ENCODE results near the gene PSMD9.
"Not testable (repeated sequence)": the region's sequence is repeated elsewhere in the genome, so short reads cannot be mapped to it uniquely, and the experiment has no call there.

PSMD9 gene

DNA sequence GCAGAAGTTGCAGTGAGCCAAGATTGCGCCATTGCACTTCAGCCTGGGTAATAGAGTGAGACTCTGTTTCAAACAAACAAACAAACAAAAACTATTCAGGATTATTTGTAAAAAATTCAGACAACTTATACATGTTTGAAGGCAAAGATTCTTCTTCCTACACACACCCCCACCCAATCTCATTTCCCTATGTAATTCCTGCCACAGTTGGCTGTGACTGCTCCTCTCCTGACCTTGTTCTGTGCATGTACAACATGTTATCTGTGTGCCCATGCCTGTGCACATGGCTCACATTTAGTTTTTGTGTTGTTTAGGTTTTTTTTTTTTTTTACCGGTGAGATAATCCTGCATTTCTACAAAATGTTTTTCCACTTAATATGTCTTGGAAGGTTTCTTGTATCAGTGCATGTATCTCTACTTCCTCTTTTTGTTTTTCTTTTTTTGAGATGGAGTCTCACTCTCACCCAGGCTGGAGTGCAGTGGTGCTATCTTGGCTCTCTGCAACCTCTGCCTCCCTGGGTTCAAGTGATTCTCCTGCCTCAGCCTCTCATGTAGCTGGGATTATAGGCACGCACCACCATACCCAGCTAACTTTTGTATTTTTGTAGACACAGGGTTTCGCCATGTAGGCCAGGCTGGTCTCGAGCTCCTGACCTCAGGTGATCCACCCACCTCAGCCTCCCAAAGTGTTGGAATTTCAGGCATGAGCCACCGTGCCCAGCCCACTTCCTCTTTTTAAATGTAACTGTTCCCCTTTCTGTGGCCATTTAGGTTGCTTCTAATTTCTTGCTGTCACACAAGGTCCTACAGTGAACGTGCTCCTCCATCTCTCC, 38.5 kb downstream of the PSMD9 start:
- peak in 1 of 2 experiments; percentile 17 for DNase-seq

DNA sequence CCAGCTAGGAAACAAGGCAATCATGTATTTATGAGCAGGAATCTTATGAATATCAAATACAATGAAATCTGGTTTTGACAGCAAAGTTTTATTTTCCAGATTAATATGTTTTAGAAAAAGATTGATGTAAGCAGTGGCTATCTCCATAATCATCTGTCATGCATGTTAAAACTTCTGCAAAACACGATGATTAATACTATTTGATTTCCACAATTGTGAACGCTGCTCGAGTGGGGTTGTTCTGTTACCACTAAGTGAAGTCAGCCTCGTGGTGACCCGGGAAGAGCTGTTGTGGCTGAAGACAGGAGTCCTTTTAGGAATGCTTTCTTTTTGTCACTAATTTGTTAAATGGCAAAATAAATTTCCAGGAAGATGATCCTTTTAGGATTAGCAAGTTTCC, 39.2 kb downstream of the PSMD9 start:
- no peak for DNase-seq

DNA sequence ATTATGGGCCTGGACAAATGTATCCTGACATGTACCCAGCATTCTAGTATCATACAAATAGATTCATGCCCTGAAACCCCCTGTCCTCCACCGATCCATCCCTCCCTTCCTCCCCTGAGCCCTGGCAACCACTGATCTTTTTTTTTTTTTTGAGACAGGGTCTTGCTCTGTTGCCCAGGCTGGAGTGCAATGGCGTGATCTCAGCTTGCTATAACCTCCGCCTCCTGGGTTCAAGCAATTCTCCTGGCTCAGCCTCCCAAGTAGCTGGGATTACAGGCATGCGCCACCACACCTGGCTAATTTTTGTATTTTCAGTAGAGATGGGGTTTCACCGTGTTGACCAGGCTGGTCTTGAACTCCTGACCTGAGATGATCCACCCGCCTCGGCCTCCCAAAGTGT, 41.0 kb downstream of the PSMD9 start:
- DNase-seq = not testable (repeated sequence)

DNA sequence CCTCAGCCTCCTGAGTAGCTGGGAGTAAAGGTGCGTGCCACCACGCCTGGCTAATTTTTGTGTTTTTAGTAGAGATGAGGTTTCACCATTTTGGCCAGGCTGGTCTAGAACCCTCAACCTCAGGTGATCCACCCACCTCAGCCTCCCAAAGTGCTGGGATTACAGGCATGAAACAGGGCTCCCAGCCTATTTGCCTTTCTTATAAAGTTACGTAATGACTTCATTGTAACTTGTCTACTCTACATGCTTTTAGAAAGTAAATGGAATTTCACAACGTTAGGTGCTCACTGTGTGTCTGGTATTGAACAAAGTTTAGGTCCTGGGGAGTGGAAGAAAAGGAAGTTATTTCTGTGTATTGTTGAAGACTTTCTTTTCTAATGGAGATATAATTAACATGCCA, 42.3 kb downstream of the PSMD9 start:
- DNase-seq = no peak

DNA sequence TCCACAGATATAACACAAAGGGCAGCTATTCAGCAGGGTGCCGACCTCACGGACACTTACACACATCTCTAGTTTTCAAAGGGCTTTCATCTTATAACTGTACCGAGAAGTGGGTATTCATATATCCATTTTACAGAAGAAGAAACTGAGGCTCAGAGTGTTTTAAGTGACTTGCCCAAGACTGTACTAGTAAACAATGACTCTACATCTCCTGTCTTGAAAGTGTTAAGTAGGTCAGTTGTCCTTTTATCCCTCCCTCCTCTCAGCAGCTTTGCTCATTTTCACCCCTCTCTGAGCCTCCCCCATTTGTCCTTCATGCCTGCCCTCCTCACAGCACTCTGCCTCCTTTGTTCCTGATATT, 43.6 kb downstream of the PSMD9 start:
- no peak for DNase-seq

DNA sequence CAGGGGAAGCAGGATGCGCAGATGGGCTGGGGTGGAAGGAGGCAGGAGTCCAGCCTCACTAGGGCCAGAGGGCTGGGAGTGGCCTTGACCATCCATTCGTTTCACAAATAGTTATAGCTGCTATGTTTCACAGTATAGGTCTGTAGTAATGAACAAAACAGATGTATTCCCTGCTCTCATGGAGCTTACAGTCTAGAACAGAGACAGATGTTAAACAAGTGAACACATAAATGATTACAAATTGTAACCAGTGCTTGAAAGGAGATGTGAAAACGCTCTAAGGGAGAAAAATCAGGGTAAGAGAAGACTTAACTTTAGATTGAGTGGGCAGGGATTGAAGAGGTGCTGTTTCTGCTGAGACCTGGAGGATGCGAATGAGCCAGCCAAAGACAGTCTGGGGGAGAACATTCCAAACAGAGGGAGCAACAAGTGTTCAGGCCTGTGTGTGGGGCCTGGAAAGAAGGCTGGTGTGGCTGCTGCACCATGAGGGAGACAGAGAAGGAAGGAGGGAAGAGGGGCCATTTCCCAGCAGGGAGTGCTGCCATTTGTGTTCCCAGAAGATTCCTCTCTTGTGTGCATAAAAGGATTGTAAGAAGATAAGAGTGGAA, 44.4 kb downstream of the PSMD9 start:
- no peak for DNase-seq

DNA sequence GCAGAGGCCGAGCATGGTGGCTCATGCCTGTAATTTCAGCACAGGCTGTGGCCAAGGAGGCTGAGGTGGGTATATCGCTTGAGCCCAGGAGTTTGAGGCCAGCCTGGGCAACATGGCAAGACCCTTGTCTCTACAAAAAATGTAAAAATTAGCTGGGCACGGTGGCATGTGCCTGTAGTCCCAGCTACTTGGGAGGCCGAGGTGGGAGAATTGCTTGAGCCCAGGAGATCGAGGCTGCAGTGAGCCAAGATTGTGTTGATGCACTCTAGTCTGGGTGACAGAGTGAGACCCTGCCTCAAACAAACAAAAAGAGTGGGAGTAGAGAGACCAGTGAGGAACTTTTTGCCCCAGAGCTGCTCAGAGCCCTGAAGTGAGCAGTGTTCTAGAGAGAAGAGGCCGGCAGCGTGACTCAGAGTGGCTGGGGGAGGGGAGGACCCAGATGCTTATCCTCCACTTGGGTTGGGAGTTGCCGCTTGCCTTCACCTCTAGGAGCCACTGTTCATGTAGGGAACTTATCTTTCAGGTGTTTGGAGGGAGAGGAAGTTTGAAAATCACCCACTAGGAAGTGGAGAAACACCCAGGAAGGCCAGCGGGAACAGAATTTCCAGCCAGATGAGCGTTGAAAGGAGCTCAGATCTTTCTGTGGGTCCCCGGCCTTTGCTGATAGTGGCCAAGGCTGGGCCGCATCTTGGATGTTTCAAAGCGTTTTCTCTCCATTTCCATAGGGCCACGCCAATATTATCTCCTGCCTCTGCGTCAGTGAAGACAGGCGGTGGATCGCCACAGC, 45.1 kb downstream of the PSMD9 start:
- DNase-seq = no peak

DNA sequence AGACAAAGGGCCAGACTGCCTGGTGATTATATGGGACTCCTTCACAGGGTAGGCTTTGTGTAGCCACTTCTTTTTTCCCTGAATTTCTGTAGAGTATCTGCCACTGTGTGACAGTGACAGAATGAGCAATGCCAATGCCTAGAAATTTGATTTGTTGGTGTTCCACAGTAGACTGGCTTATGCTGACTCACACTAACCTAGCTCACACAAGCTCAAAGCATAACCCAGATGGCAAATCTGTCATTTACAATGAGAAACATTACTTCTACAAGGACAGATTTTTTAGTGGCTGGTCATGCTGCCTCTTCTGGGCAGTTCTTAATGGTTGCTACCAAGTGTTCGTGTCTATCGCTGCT, 45.7 kb downstream of the PSMD9 start:
- no peak for DNase-seq

DNA sequence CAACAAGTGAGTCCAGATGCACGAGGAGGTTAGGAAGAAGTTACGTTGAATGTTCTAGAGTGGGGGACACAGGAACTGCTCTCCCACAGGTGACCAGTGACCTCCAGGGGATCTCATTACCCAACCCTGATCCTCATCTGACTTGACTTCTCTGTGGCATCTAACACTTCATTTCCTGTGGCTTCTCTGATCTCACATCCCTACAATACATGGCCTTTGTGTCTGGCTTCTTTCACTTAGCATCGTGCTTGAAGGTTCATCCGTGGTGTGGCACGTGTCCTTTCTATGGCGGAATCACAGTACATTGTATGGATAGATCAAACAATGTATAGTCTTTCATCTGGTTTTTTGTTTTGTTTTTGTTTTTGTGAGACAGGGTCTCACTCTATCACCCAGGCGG, 49.1 kb downstream of the PSMD9 start:
- no peak for DNase-seq

DNA sequence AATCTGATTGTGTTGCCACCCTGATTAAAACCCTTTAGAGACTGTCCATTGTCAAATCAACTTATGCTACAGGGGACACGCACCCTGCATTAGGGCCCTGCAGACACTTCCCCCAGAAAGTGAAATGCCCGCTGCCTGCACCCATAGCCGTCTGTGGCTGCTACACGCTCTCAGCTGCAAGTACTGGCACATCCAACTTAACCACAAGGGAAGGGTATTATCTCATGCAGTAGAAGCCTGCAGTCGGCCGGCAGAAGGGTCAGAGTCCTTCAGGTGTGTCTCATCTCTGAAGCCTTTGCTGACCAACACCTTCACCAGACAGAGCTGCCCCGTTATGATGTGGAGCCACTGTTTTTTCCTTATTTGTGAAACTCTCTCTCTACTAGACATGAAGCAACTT, 50.6 kb downstream of the PSMD9 start:
- peak in 1 of 2 experiments; percentile 14 for DNase-seq

DNA sequence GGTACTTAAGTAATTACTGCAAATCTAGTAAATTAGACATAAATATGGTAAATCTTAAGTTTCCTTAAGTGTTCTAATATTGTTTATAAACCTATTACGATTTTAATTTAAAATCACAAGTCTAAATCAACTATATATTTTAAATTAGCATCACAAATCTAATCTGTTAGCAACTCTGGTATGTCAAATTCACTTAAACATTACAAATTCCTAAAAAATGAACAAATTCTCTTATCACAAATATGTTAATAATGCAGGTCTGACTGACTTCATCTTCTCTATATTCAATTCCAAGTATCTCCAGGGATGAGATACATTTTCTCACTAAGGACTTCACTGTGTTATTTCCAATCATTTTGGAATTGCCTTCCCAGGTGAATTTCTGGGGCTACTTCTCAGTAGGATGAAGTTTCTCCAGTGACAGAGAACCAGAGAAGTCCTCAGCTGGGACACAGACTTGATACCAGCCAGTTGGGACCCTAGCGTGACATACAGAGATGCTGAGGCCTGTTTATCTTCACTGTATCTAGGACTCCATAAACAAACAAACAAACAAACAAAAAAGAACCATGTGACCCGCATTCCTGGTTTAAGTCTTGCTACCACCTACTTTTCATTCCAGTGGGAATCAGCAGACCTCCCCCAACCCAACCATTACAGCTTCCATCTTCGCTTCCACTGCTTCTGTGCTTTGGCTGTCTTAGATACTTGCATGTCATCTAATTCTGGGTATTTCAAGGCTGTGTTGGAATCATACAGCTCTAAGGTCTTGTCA, 51.6 kb downstream of the PSMD9 start:
- DNase-seq = no peak

DNA sequence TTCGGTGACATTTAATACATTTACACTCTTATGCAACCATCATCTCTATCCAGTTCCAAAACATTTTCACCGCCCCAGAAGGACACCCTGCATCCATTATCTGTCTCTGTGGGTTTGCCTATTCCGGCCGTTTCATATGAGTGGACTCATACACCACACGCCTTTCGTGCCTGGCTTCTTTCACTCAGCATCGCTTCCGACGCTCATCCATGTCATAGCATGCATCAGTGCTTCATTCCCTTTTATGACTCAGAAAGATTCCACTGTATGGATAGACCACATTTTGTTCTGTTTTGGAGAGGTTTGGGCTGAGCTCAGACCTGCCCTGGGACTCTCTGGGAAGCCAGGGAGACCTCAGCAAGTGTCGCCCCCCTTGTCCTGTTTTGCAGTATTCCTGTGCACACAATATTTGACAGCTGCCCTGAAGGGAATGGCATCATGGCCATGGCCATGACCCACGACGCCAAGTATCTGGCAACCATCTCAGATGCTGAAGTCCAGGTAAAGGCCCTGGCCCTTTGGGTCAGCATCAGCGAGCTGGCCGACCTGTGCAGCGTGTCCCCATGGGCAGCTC, 53.6 kb downstream of the PSMD9 start:
- no peak for DNase-seq

DNA sequence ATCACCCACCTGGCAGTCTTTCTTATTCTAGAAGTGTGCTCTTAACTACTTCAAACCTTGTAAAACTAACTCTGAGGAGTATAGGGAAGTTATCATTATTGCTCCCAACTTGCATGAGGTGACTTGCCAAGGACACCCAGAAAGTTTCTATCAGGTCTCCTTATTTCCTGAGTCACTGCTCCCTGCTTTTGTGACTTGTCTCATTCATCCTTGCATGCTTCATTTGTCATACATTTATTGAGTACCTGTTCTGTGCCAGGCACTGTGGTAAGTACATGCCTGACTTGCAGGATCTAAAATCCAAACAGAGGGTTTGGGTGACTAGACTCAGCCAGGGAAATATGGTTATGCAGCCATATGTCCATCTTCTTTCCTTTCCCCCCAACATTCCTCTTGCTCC, 55.3 kb downstream of the PSMD9 start:
- DNase-seq = no peak

DNA sequence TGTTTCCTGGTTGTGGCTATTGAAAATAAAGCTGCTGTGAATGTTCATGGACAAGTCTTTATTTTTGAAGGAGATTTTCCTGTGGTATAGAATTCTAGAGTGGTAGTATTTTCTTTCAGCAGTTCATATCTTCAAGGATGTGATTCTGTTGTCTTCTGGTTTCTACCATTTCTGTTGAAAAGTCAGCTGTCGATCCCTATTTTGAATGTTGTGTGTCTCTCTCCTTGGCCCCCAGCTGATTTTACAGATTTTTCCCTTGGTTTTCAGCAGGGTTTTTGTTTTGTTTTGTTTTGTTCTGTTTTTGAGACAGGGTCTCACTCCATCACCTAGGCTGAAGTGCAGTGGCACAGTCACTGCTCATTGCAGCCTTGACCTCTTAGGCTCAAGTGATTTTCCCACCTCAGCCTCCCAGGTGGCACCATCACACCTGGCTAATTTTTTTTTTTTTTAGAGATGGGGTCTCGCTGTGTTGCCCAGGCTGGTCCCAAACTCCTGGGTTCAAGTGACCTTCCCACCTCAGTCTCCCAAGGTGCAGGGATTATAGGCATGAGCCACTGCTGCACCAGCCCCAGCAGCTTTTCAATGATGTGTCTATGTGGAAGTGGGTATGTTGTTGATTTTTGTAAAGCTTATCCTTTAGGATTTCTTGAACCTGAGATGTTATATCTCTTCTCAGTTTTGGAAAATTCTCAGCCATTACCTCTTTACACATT, 57.9 kb downstream of the PSMD9 start:
- DNase-seq = no peak

DNA sequence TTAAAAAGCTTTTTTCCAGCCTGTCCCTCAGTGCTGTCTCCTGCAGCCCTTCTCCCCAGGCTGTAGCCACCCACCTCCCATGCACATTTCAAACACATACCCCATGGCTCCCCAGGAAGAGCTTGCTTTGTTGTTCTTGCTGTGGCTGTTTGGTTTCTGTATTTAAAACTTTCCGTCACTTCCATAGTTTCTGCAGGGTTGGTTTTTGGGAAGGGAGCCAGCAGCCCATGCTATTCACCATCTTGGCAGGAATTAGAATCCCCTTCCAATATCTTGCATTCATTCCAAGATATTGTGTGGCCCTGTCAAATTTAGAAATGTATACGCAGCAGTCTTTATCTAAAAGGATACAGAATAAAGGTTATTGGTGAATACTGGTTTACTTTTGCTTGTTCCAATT, 59.4 kb downstream of the PSMD9 start:
- no peak for DNase-seq

DNA sequence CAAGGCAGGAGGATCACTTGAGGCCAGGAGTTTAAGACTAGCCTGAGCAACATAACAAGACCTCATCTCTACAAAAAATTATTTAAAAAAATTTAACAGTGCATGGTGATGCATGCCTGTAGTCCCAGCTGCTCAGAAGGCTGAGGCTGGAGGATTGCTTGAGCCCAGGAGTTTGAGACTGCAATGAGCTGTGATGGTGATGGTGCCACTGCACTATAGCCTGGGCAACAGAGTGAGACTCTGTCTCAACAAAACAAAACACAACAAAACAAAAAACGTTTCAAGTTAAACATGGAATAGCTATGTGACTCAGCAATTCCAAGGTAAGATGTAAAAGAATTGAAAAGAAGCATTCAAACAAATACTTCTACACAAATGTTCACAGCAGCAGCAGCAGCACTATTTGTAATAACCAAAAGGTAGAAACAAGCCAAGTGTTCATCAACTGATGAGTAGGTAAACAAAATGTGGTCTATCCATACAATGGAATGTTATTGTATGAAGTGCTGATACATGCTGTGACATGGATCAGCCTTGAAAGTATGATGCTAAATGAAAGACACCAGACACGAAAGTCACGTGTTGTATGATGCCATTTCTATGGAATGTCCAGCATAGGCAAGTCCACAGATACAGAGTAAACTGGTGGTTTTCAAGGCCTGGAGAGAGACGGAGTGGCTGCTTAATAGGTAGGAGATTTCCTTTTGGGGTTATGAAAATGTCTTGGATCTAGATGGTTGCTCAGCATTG, 61.2 kb downstream of the PSMD9 start:
- DNase-seq = no peak

DNA sequence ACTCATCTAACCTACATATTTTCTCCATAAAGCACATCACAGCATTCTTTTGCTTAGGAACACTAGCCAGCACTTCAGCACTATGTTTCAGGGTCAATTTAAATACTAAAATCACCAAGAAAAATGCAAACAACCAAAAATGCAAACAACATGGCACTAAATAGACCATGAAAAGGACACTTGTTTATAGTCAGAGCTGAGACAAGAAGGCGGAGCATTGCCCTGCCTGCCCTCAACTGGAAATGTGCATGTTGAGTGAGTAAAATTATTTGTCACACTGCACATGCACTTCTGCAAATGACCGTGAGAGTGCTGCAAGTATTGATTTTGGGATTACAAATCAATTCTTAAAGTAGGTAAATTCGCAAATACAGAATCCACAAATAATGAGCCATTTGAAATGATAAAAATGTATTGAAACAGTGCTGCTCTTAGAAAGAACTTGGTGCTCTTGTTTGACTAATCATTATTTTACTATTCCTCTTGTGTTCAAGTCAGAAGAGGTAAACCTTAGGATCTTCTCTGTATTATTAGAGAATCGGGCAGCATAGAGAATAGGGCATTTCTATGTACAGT, 64.6 kb downstream of the PSMD9 start:
- DNase-seq = no peak

DNA sequence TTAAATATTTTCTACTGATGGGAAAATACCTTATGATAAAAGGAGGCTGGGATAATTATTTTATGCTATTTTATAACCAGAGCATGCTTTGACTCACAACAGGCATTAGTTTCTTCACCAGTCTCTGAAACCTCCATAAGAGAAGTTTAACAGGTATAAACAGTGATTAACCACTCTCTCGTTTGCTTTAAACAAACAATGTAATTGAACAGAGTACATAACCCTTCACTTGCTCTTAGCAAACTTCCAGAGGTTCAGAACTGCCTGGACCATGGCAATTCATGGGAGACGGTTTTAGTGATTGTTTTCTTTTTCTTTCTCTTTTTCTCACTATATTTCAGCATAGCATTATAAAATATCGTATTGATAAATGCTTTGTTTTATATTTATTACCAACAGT, 65.1 kb downstream of the PSMD9 start:
- no peak for DNase-seq

DNA sequence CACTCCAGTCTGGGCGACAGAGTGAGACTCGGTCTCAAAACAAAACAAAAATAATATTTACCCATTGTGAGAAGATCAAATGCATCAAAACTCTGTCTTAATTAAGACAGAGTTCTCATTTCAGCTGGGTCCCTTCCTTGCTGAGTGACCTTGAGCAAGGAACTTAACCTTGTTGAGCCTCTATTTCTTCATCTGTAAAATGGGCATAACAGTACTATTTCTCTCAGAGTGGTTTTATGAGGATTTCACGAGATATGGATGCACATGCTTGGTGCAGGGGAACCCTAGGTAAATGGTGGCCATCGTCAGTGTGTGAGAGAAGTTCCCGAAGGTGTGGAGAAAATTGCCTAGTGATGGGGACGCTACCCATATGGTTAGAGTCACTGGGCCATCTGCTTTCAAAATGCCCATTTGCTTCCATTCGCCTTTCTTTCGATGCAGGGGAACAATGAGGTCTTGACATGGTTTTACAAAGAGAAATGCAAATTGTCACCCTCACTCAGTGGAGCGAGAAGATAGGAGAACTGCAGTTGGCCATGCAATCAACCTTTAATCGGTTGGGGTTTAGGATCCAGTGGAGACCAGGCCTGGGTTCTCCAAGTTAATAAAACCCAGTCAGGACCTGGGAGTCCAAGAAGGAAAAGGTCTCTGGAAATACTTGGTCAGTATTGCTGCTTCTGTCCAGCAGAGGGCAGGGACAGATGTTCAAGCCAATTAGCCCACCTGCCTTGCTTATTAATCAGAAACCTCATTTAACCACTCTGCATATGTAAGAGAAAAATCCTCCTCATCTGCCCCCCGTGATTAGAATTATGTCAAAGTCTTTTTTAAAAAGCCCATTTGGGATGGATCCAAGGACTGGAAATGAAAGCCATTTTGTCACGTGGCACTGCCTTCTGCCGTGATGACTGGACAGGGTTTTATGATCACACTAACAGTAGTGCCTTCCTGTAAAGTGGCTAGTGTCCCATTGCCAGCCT, 67.0 kb downstream of the PSMD9 start:
- DNase-seq = peak in 1 of 2 experiments; percentile 38

All from NCI-H526 (cell line).